Upper lobe of left lung (tissue), 6 donors: ENCODE data around the gene C11orf97. TPM values are rescaled to one million over a fixed set of nuclear protein-coding genes. Genes with fewer than 3 reads are reported as not detected.

Experiments used
- ATAC-seq, 2 donors: fragments of 200-7000 bp; cut with Tn5 transposase; one replicate each; pipeline ENCODE4 v1.9.1; 2022; ENCODE audit warnings: mild to moderate bottlenecking in 2 of 2, moderate library complexity in 2 of 2; ENCODE audit not compliant: low FRiP score in 2 of 2
- DNase-seq, 2 donors: peaks; one replicate each; pipeline ENCODE4 v3.0.0-alpha.2; 2019 to 2020
- H3K27ac ChIP-seq, 4 donors: fragments of 200-600 bp; sonication (generic); one replicate each; pipeline ENCODE4 v1.5.1; 2016 to 2019
- H3K27me3 ChIP-seq, 4 donors: fragments of 200-600 bp; sonication (generic); one replicate each; pipeline ENCODE4 v1.5.1; 2017 to 2019
- H3K36me3 ChIP-seq, 4 donors: fragments of 200-600 bp; sonication (generic); one replicate each; pipeline ENCODE4 v1.5.1; 2016 to 2019
- H3K4me1 ChIP-seq, 4 donors: fragments of 200-600 bp; sonication (generic); one replicate each; pipeline ENCODE4 v1.5.1; 2018 to 2019
- H3K4me3 ChIP-seq, 4 donors: fragments of 200-600 bp; sonication (generic); one replicate each; pipeline ENCODE4 v1.5.1; 2017 to 2019; ENCODE audit warnings: mild to moderate bottlenecking in 2 of 4, moderate library complexity in 1 of 4
- H3K9me3 ChIP-seq, 4 donors: fragments of 200-600 bp; sonication (generic); one replicate each; pipeline ENCODE4 v1.5.1; 2018 to 2019
- CTCF ChIP-seq, 6 experiments: fragments of 450-650 bp in 4 of 6; fragments of 200-600 bp in 2 of 6; sonication (generic) in 2 of 6; IDR thresholded peaks; one replicate each; pipeline ENCODE4 v1.5.1; 2016 to 2019; ENCODE audit warnings: antibody characterized with exemption in 6 of 6
- EP300 ChIP-seq, 4 donors: sonication (generic); formaldehyde crosslinking; IDR thresholded peaks; one replicate each; pipeline ENCODE4 v1.5.1; 2017; ENCODE audit warnings: antibody characterized with exemption in 4 of 4, control low read depth in 2 of 4
- POLR2A ChIP-seq, 4 donors: fragments of 450-650 bp; IDR thresholded peaks; one replicate each; pipeline ENCODE4 v1.5.1; 2016 to 2017; ENCODE audit warnings: antibody characterized with exemption in 4 of 4, mild to moderate bottlenecking in 2 of 4
- POLR2AphosphoS5 ChIP-seq, 2 donors: sonication (generic); formaldehyde crosslinking; IDR thresholded peaks; one replicate each; pipeline ENCODE4 v1.5.1; 2017; ENCODE audit warnings: antibody characterized with exemption in 2 of 2
- WGBS, 2 donors: methylation state at CpG; one replicate each; pipeline ENCODE4 v1.1.5; 2017 to 2018; 5-methylcytosine and 5-hydroxymethylcytosine counted together
- total RNA-seq, 6 donors: library from RNA; depleted of rRNA in 4 of 6; stranded (reverse); fragments of >200 nt in 4 of 6; gene quantifications; one replicate each; pipeline versions ENCODE4 v1.1.0 to v1.2.1, GENCODE V29; 2016 to 2021
- donor health status: DM: no; HTN: no; CAD: no; lungs with moderate emphysema.
- donor health status: DM: no; HTN: yes; CAD: no; lungs with severe emphysema.

The C11orf97 gene
- total RNA-seq, 6 donors from 2014 or later: 0.31 to 14.7 (median 4.1) TPM; not detected in 1

GRCh38 chr11:94545264-94546161 lies 33.3 kb downstream of the C11orf97 start:
- TF ChIP-seq CTCF (IDR thresholded peaks at IDR 0.05): no peak
- TF ChIP-seq POLR2A (IDR thresholded peaks at IDR 0.05): no peak
- no peak for TF ChIP-seq EP300 (IDR thresholded peaks at IDR 0.05)
- no peak for TF ChIP-seq POLR2AphosphoS5 (IDR thresholded peaks at IDR 0.05)
- WGBS, 2 donors: 66 to 70% methylated on average over 37 to 53 of the region's 54 CpGs
- peaks cover 35 to 56% (median 43%) of the 10 kb centered on the region in 4 donors for H3K4me1 ChIP-seq

GRCh38 chr11:94546162-94546470 lies 33.9 kb downstream of the C11orf97 start:
- 78 to 81% methylated on average over 2 of the region's 2 CpGs for WGBS, 2 donors
- ATAC-seq: no peak
- DNase-seq: no peak

More at GRCh38 chr11:94545264-94546161, 33.3 kb downstream of the C11orf97 start:
- peak; percentile 43 to 88 for DNase-seq
- no peaks in the 10 kb centered on the region for H3K9me3 ChIP-seq
- ATAC-seq: no peak
- H3K27me3 ChIP-seq: no peaks in the 10 kb centered on the region
- H3K27ac ChIP-seq: peak overlapping the region in 3 of 4 donors; percentile 93 to 98 (median 97)
- no peaks in the 10 kb centered on the region for H3K36me3 ChIP-seq
- peak overlapping the region; percentile 32 to 86 (median 78) for H3K4me3 ChIP-seq

GRCh38 chr11:94546886-94547285 lies 34.6 kb downstream of the C11orf97 start:
- no peaks in the 10 kb centered on the region for H3K36me3 ChIP-seq
- H3K9me3 ChIP-seq: no peaks in the 10 kb centered on the region
- WGBS, 2 donors: 75 to 82% methylated on average over 1 of the region's 1 CpG
- ATAC-seq: no peak
- no peaks in the 10 kb centered on the region for H3K27me3 ChIP-seq
- peak overlapping the region in 2 of 4 donors; percentile 76 to 81 for H3K4me3 ChIP-seq
- no peak for DNase-seq
- H3K27ac ChIP-seq: no peak overlapping the region
- TF ChIP-seq CTCF (IDR thresholded peaks at IDR 0.05) (no peak), POLR2A (IDR thresholded peaks at IDR 0.05) (no peak), POLR2AphosphoS5 (IDR thresholded peaks at IDR 0.05) (no peak), EP300 (IDR thresholded peaks at IDR 0.05) (no peak)
- H3K4me1 ChIP-seq: peaks cover 35 to 56% (median 43%) of the 10 kb centered on the region in 4 donors

More at GRCh38 chr11:94546162-94546470, 33.9 kb downstream of the C11orf97 start:
- TF ChIP-seq POLR2A (IDR thresholded peaks at IDR 0.05) (no peak), CTCF (IDR thresholded peaks at IDR 0.05) (no peak), EP300 (IDR thresholded peaks at IDR 0.05) (no peak), POLR2AphosphoS5 (IDR thresholded peaks at IDR 0.05) (no peak)
- Histone ChIP-seq H3K4me1 (peaks cover 35 to 56% (median 43%) of the 10 kb centered on the region in 4 donors), H3K27me3 (no peaks in the 10 kb centered on the region), H3K4me3 (peak overlapping the region in 3 of 4 donors; percentile 76 to 86 (median 81)), H3K36me3 (no peaks in the 10 kb centered on the region), H3K27ac (peak overlapping the region in 1 of 4 donors; percentile 97), H3K9me3 (no peaks in the 10 kb centered on the region)

GRCh38 chr11:94549146-94549545 lies 36.9 kb downstream of the C11orf97 start:
- TF ChIP-seq CTCF (IDR thresholded peaks at IDR 0.05) (no peak), POLR2AphosphoS5 (IDR thresholded peaks at IDR 0.05) (no peak), POLR2A (IDR thresholded peaks at IDR 0.05) (no peak), EP300 (IDR thresholded peaks at IDR 0.05) (no peak)
- Histone ChIP-seq H3K9me3 (no peaks in the 10 kb centered on the region), H3K27me3 (no peaks in the 10 kb centered on the region), H3K36me3 (no peaks in the 10 kb centered on the region), H3K27ac (no peak overlapping the region), H3K4me1 (peaks cover 29 to 48% (median 37%) of the 10 kb centered on the region in 4 donors), H3K4me3 (no peak overlapping the region)
- no peak for ATAC-seq
- 64 to 72% methylated on average over 5 of the region's 5 CpGs for WGBS, 2 donors
- DNase-seq: no peak
